ENCODE measurements around the gene BRSK1.

The BRSK1 gene

DNA sequence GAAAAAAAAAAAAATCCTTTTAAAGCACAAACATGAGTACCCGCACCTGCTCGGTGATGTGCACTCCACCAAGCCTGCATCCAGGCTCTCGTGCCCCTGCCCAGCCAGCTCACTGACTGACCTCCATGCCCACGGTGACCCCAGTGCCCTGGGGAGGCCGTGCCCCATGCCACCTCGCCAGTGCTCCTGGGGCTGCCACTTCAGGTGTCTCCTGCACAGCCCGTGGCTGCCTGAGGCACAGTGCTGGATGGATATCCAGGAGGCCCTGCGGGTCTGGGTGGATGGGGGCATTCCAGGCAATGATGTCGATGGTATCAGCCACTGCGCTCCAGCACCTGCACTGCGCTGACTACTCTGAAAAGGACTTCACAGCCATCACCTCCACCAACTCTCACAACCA is 34.0 kb upstream of the BRSK1 start:
- no peak overlapping the region for H3K27ac Mint-ChIP-seq
- H3K36me3 Mint-ChIP-seq = peaks cover 4% of the 10 kb centered on the region
- no peaks in the 10 kb centered on the region for H3K27me3 Mint-ChIP-seq
- no peak overlapping the region for H3K4me3 Mint-ChIP-seq
- peaks cover 54% of the 10 kb centered on the region for H3K4me1 Mint-ChIP-seq (ENCODE audit: low read depth)
- H3K9me3 Mint-ChIP-seq (ENCODE audit: low read depth) = no peaks in the 10 kb centered on the region

GRCh38 chr19:55250262-55251036 is 33.3 kb upstream of the BRSK1 start:
- peaks cover 4% of the 10 kb centered on the region for H3K36me3 Mint-ChIP-seq
- peak overlapping the region; percentile 97 for H3K4me3 Mint-ChIP-seq
- peaks cover 58% of the 10 kb centered on the region for H3K4me1 Mint-ChIP-seq (ENCODE audit: low read depth)
- H3K27ac Mint-ChIP-seq = peak overlapping the region; percentile 98
- no peaks in the 10 kb centered on the region for H3K9me3 Mint-ChIP-seq (ENCODE audit: low read depth)
- no peaks in the 10 kb centered on the region for H3K27me3 Mint-ChIP-seq

DNA sequence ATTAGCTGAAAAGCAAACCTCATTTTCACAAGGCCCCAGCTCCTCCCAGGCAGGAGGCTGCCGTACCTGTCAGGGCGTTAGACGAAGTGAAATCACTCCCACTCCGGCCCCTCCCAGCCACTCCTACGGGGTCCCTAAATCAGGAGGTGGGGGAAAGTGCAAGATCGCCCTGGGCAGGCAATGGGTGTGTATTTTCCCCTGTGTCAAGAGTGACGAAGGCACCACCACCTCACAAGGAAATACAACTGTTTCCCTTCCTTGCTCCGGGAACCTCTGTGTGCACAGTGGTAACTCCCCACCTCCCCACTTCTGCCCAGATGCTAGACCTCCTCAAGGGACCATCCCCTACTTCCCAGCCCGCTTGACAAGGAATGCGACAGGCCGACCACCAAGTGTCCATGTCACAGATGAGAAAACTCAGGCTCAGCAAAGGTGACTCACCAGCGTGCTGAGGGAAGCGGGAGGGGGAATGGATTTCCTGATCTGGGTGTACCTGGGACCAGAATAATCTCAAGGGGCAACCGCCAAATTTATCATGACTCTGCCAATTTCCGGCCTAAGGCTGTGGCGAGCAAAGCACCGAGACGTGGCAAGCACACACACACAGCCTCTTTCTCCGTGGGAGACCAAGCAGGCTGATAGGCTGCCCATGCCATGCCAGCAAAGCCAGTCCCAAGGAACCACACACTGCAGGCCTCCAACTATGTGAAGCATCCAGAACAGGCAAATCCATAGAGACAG is 32.3 kb upstream of the BRSK1 start:
- H3K9me3 Mint-ChIP-seq (ENCODE audit: low read depth) = no peaks in the 10 kb centered on the region
- peak overlapping the region; percentile 97 for H3K4me3 Mint-ChIP-seq
- H3K36me3 Mint-ChIP-seq = peaks cover 12% of the 10 kb centered on the region
- no peaks in the 10 kb centered on the region for H3K27me3 Mint-ChIP-seq
- H3K4me1 Mint-ChIP-seq (ENCODE audit: low read depth) = peaks cover 68% of the 10 kb centered on the region
- H3K27ac Mint-ChIP-seq = peak overlapping the region; percentile 98

- Mint-ChIP-seq H3K27me3 (no peaks in the 10 kb centered on the region), H3K9me3 (ENCODE audit: low read depth) (no peaks in the 10 kb centered on the region), H3K27ac (peak overlapping the region; percentile 98), H3K36me3 (peaks cover 16% of the 10 kb centered on the region), H3K4me1 (ENCODE audit: low read depth) (peaks cover 73% of the 10 kb centered on the region), H3K4me3 (peak overlapping the region; percentile 97)
Observed at GRCh38 chr19:55252760-55253663, 30.8 kb upstream of the BRSK1 start.

GRCh38 chr19:55253842-55254624 is 29.8 kb upstream of the BRSK1 start:
- no peaks in the 10 kb centered on the region for H3K9me3 Mint-ChIP-seq (ENCODE audit: low read depth)
- H3K36me3 Mint-ChIP-seq = peaks cover 16% of the 10 kb centered on the region
- H3K4me1 Mint-ChIP-seq (ENCODE audit: low read depth) = peaks cover 63% of the 10 kb centered on the region
- peak overlapping the region; percentile 97 for H3K4me3 Mint-ChIP-seq
- no peaks in the 10 kb centered on the region for H3K27me3 Mint-ChIP-seq
- peak overlapping the region; percentile 98 for H3K27ac Mint-ChIP-seq

GRCh38 chr19:55254625-55254977 is 29.2 kb upstream of the BRSK1 start:
- peak overlapping the region; percentile 98 for H3K27ac Mint-ChIP-seq
- H3K4me3 Mint-ChIP-seq = peak overlapping the region; percentile 97
- peaks cover 16% of the 10 kb centered on the region for H3K36me3 Mint-ChIP-seq
- H3K4me1 Mint-ChIP-seq (ENCODE audit: low read depth) = peaks cover 63% of the 10 kb centered on the region
- no peaks in the 10 kb centered on the region for H3K27me3 Mint-ChIP-seq
- H3K9me3 Mint-ChIP-seq (ENCODE audit: low read depth) = no peaks in the 10 kb centered on the region

DNA sequence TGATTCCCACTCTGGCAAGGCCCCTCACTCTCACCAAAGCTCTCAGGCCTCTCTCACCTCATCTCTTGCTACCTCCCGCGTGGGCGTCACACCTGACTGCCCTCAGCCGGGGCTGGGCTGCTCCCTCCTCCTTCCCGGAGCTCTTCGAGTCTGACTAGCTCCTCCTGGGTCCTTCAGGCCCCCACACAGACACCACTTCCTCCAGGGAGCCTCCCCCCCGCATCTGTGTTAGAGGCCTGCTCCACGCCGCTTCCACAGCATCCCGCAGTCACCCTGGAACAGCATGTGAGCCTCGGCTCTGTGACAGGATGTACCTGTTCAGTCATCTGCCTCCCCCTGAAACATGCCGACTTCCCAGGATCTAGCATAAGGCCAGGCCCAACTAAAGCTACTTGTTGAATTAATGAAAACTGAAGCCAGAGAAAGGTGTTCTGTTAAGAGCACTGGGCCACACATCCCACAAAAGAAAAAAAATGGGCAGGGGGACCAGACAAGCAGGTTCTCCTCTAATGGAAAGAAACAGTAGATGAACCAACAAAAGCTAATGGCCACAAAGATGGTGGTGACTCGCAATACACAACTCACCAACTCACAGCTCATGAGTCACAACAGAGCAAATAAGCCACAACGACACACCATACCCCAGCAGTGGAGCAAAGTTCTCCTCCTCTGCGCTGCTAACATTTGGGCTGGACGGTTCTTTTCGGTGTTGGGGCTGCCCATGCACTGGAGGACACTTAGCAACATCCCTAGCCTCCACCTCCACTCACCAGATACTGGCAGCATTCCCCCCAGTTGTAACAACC is 28.0 kb upstream of the BRSK1 start:
- Mint-ChIP-seq H3K4me3 (peak overlapping the region; percentile 97), H3K36me3 (peaks cover 16% of the 10 kb centered on the region), H3K9me3 (ENCODE audit: low read depth) (no peaks in the 10 kb centered on the region), H3K27ac (peak overlapping the region; percentile 98), H3K27me3 (no peaks in the 10 kb centered on the region), H3K4me1 (ENCODE audit: low read depth) (peaks cover 64% of the 10 kb centered on the region)

DNA sequence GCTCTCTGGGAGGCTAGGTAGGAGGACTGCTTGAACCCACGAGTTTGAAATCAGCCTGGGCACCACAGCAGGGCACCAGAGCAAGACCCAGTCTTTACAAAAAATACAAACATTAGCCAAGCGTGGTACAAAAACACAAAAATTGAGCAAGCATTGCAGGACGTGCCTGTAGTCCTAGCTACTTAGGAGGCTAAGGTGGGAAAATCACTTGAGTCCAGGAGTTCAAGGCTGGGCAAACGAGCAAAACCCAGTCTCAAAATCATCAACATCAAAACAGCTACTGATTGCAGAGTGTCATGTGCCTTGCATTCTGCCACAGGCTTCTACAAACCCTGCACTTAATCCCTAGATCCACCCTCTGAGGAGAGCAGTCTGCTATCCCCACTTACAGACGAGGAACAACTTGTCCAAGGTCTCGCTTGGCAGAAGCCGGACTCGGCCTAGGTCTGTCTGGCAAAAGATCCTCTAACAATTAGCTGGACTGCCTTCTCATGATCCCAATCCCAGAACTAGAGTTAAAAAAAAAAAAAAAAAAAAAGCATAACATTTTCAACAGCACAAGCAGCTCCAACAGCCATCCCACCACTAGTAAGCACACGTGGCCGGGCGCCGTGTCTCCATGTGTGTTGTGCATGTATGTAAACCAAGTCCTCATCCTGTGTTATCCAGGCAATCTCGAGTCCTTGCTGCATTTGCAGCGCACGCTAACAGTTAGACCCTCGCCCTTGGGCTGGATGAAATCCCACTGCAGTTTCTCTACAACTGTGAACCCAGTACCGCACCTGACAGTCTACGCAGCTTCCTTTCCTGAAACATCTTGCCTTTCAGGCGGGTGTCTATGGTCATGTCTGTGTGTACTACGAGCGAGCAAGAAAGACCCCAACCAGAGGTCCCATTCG is 27.0 kb upstream of the BRSK1 start:
- Mint-ChIP-seq H3K4me1 (ENCODE audit: low read depth) (peaks cover 54% of the 10 kb centered on the region), H3K9me3 (ENCODE audit: low read depth) (no peaks in the 10 kb centered on the region), H3K27me3 (no peaks in the 10 kb centered on the region), H3K27ac (peak overlapping the region; percentile 98), H3K36me3 (peaks cover 13% of the 10 kb centered on the region), H3K4me3 (peak overlapping the region; percentile 97)

- no peaks in the 10 kb centered on the region for H3K9me3 Mint-ChIP-seq (ENCODE audit: low read depth)
- H3K4me1 Mint-ChIP-seq (ENCODE audit: low read depth) = peaks cover 46% of the 10 kb centered on the region
- H3K4me3 Mint-ChIP-seq = peak overlapping the region; percentile 97
- peak overlapping the region; percentile 98 for H3K27ac Mint-ChIP-seq
- peaks cover 13% of the 10 kb centered on the region for H3K36me3 Mint-ChIP-seq
- H3K27me3 Mint-ChIP-seq = no peaks in the 10 kb centered on the region
Observed at GRCh38 chr19:55257461-55258420, 26.1 kb upstream of the BRSK1 start.

- Mint-ChIP-seq H3K9me3 (ENCODE audit: low read depth) (no peaks in the 10 kb centered on the region), H3K4me1 (ENCODE audit: low read depth) (peaks cover 40% of the 10 kb centered on the region), H3K27me3 (no peaks in the 10 kb centered on the region), H3K4me3 (peak overlapping the region; percentile 91), H3K36me3 (peaks cover 16% of the 10 kb centered on the region), H3K27ac (peak overlapping the region; percentile 54)
Observed at GRCh38 chr19:55258476-55258827, 25.3 kb upstream of the BRSK1 start.

DNA sequence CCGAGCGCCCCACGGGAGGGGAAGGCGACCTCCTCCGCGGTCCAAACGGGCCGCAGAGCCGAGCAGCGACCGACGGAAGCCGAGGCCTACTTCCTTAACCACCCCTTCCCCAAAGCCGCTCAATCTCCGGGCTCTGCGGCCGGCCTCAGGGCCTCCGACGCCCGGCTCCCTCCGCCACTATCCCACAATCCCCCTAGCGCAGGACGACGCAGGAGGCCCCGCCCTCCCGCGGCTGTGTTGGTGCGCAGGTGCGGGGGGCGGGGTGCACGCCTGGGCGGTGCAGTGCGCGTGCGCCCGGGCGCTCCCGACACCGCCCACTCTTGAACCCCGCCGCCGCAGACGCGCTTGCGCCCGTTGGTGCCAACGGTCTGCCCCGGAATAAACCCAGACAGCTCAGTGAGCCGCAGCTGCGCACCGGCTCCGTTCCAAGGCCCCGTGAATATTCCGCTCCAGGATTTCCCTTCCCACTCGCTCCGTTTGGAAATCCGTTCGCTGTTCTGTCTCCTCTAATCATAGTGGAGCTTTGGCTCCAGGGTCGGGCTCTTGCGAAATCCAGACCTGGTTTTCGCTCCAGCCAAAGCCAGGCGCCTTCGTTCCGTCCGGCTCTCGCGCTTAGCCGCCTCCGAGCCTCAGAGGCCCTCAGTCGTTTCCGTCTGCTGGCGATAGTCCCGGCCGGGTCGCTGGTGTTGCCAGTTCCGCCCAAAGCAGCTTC is 24.8 kb upstream of the BRSK1 start, which contains the start of gene PPP6R1:
Gene PPP6R1, minus strand, starts transcription at position 190 of the 712 bp plus-strand sequence. CDS start 11,914 bp downstream, outside the sequence.
- H3K4me3 Mint-ChIP-seq = peak within 1 kb of the TSS; percentile 97
- peaks cover 35% of the 10 kb centered on the region for H3K4me1 Mint-ChIP-seq (ENCODE audit: low read depth)
- no peaks in the 10 kb centered on the region for H3K27me3 Mint-ChIP-seq
- H3K36me3 Mint-ChIP-seq = peaks cover 16% of the 10 kb centered on the region
- peak within 1 kb of the TSS; percentile 98 for H3K27ac Mint-ChIP-seq
- no peaks in the 10 kb centered on the region for H3K9me3 Mint-ChIP-seq (ENCODE audit: low read depth)

All from activated naive CD8-positive, alpha-beta T cell (primary cell).